WTC11 (cell line): ENCODE data around the gene SLC19A3.

Experiments
- FOXP4 ChIP-seq: sonication (generic); formaldehyde crosslinking; IDR thresholded peaks from 2 replicates; pipeline ENCODE4 v1.8.0; 2022; ENCODE audit warnings: mild to moderate bottlenecking, missing genetic modification reagents
- KAT7 ChIP-seq: sonication (generic); formaldehyde crosslinking; IDR thresholded peaks from 2 replicates; pipeline ENCODE4 v1.8.1; 2023; ENCODE audit warnings: missing genetic modification reagents, mild to moderate bottlenecking, borderline replicate concordance
- ZMAT4 ChIP-seq: fragments of 250-450 bp; sonication (Bioruptor Pico); IDR thresholded peaks from 2 replicates; pipeline ENCODE4 v1.9.0; 2021; ENCODE audit warnings: mild to moderate bottlenecking
- TF ChIP-seq, protein P1 (sequence below): fragments of 200-600 bp; IDR thresholded peaks from 2 replicates; pipeline ENCODE4 v1.8.0; 2022; ENCODE audit warnings: antibody characterized with exemption
- TF ChIP-seq, protein P2 (sequence below): sonication (generic); formaldehyde crosslinking; IDR thresholded peaks from 2 replicates; pipeline ENCODE4 v1.8.0; 2022; ENCODE audit warnings: mild to moderate bottlenecking, missing genetic modification reagents

GRCh38 chr2:227719641-227720040, 1.8 kb upstream of the SLC19A3 start:
- TF ChIP-seq ZMAT4 (CRISPR knock-in tag) (no peak), FOXP4 (CRISPR knock-in tag) (no peak), KAT7 (no peak)
- TF ChIP-seq, protein P1, sequence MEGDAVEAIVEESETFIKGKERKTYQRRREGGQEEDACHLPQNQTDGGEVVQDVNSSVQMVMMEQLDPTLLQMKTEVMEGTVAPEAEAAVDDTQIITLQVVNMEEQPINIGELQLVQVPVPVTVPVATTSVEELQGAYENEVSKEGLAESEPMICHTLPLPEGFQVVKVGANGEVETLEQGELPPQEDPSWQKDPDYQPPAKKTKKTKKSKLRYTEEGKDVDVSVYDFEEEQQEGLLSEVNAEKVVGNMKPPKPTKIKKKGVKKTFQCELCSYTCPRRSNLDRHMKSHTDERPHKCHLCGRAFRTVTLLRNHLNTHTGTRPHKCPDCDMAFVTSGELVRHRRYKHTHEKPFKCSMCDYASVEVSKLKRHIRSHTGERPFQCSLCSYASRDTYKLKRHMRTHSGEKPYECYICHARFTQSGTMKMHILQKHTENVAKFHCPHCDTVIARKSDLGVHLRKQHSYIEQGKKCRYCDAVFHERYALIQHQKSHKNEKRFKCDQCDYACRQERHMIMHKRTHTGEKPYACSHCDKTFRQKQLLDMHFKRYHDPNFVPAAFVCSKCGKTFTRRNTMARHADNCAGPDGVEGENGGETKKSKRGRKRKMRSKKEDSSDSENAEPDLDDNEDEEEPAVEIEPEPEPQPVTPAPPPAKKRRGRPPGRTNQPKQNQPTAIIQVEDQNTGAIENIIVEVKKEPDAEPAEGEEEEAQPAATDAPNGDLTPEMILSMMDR: no peak
- TF ChIP-seq, protein P2, sequence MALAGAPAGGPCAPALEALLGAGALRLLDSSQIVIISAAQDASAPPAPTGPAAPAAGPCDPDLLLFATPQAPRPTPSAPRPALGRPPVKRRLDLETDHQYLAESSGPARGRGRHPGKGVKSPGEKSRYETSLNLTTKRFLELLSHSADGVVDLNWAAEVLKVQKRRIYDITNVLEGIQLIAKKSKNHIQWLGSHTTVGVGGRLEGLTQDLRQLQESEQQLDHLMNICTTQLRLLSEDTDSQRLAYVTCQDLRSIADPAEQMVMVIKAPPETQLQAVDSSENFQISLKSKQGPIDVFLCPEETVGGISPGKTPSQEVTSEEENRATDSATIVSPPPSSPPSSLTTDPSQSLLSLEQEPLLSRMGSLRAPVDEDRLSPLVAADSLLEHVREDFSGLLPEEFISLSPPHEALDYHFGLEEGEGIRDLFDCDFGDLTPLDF (CRISPR knock-in tag): no peak
